ENCODE results near the gene NFKB1. TPM values are rescaled to one million over a fixed set of nuclear protein-coding genes. Genes with fewer than 3 reads are reported as not detected.

NFKB1 gene
- total and polyA plus RNA-seq, 2 donors (not counting 1 experiment from before 2014, with no cell fraction given): 20.9 to 32.5 TPM

- H3K4me3 ChIP-seq (replicated peaks in 1 of 4; ENCODE audit: control extremely low read depth in 1 of 4, insufficient read depth in 1 of 4, low read depth in 3 of 4, low read length in 4 of 4): no peak overlapping the region
- H3K27me3 ChIP-seq (ENCODE audit: control insufficient read depth, insufficient read depth, low read length): no peaks in the 10 kb centered on the region
- DNase-seq (ENCODE audit: low read depth in 2 of 2): no peak
- no peaks in the 10 kb centered on the region for H3K36me3 ChIP-seq (ENCODE audit: control insufficient read depth, insufficient read depth, low read length)
- H2AFZ ChIP-seq (ENCODE audit: low read length): no peak overlapping the region
- no peak for TF ChIP-seq EZH2 (IDR thresholded peaks at IDR 0.05; ENCODE audit: low read length, missing control alignments)
- no peak for TF ChIP-seq CTCF (conservative IDR thresholded peaks at IDR 0.05 in 1 of 2, IDR thresholded peaks at IDR 0.05 in 1 of 2; ENCODE audit: low read depth in 1 of 2, low read length in 2 of 2)
- H3K4me2 ChIP-seq (ENCODE audit: extremely low read depth, insufficient read depth, low read length): no peak overlapping the region
- no peak overlapping the region for H3K27ac ChIP-seq (ENCODE audit: insufficient read depth, low read length)
- H4K20me1 ChIP-seq (ENCODE audit: control insufficient read depth, extremely low read depth, insufficient read depth, low read length): no peaks in the 10 kb centered on the region
- H3K9ac ChIP-seq (ENCODE audit: insufficient read depth, low read length): no peak overlapping the region
- no peaks in the 10 kb centered on the region for H3K79me2 ChIP-seq (ENCODE audit: control insufficient read depth, insufficient read depth, low read length)
- H3K9me3 ChIP-seq (ENCODE audit: control insufficient read depth, insufficient read depth, low read depth, low read length): no peaks in the 10 kb centered on the region
- peaks cover 2% of the 10 kb centered on the region for H3K4me1 ChIP-seq (ENCODE audit: control insufficient read depth, extremely low read depth, insufficient read depth, low read length)
These were observed 53.8 kb downstream of the NFKB1 start for GRCh38 chr4:102554992-102555391.

DNA sequence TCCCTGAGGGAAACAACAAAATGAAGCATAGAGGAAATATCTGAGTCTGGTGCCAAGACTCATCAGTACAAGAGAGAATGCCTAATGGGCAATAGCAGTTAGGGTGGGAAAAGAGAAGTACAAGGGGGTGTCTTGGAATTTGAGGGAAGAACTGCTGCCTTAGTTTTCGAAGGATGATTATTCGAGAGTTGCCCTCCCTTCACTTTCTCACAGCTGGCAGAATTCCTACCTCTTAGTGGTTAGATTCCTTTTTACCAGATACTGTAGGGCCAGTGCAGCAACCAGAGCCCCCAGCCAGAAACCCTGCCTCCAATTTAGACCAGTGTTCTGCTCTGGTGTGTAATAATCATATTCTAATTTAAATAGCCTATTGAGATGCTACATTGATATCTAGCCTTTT, 56.5 kb downstream of the NFKB1 start:
- H3K9me3 ChIP-seq (ENCODE audit: control insufficient read depth, insufficient read depth, low read depth, low read length): no peaks in the 10 kb centered on the region
- H3K4me3 ChIP-seq (replicated peaks in 1 of 4; ENCODE audit: control extremely low read depth in 1 of 4, insufficient read depth in 1 of 4, low read depth in 3 of 4, low read length in 4 of 4): no peak overlapping the region
- DNase-seq (ENCODE audit: low read depth in 2 of 2): no peak
- no peaks in the 10 kb centered on the region for H3K79me2 ChIP-seq (ENCODE audit: control insufficient read depth, insufficient read depth, low read length)
- H2AFZ ChIP-seq (ENCODE audit: low read length): no peak overlapping the region
- H3K27ac ChIP-seq (ENCODE audit: insufficient read depth, low read length): no peak overlapping the region
- TF ChIP-seq CTCF (conservative IDR thresholded peaks at IDR 0.05 in 1 of 2, IDR thresholded peaks at IDR 0.05 in 1 of 2; ENCODE audit: low read depth in 1 of 2, low read length in 2 of 2) (no peak), EZH2 (IDR thresholded peaks at IDR 0.05; ENCODE audit: low read length, missing control alignments) (no peak)
- H3K9ac ChIP-seq (ENCODE audit: insufficient read depth, low read length): no peak overlapping the region
- H3K4me2 ChIP-seq (ENCODE audit: extremely low read depth, insufficient read depth, low read length): no peak overlapping the region
- no peaks in the 10 kb centered on the region for H3K36me3 ChIP-seq (ENCODE audit: control insufficient read depth, insufficient read depth, low read length)
- H3K27me3 ChIP-seq (ENCODE audit: control insufficient read depth, insufficient read depth, low read length): no peaks in the 10 kb centered on the region
- no peaks in the 10 kb centered on the region for H4K20me1 ChIP-seq (ENCODE audit: control insufficient read depth, extremely low read depth, insufficient read depth, low read length)
- H3K4me1 ChIP-seq (ENCODE audit: control insufficient read depth, extremely low read depth, insufficient read depth, low read length): peaks cover 2% of the 10 kb centered on the region

DNA sequence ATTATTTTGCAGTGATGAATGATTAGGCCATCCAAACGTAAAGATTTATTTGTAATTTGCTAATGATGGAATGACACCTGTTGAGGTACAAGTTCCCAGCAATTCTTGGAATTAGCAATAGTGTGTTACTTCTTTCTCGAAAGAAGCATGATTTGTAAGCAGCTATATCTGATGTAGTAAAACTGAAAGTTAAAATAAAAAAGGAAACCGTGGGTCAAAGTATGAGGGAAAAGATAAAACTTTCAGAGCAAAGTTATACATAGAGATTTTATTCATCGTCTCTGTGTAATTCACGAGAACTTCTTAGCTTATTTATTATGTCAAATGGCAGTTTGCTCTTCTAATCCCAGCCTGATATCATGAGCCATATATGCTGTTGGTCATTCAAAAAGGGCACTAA, 59.0 kb downstream of the NFKB1 start:
- no peaks in the 10 kb centered on the region for H3K36me3 ChIP-seq (ENCODE audit: control insufficient read depth, insufficient read depth, low read length)
- no peak overlapping the region for H2AFZ ChIP-seq (ENCODE audit: low read length)
- H3K27me3 ChIP-seq (ENCODE audit: control insufficient read depth, insufficient read depth, low read length): no peaks in the 10 kb centered on the region
- no peak for DNase-seq (ENCODE audit: low read depth in 2 of 2)
- peak overlapping the region; percentile 70 for H3K4me2 ChIP-seq (ENCODE audit: extremely low read depth, insufficient read depth, low read length)
- TF ChIP-seq EZH2 (IDR thresholded peaks at IDR 0.05; ENCODE audit: low read length, missing control alignments): no peak
- no peak for TF ChIP-seq CTCF (conservative IDR thresholded peaks at IDR 0.05 in 1 of 2, IDR thresholded peaks at IDR 0.05 in 1 of 2; ENCODE audit: low read depth in 1 of 2, low read length in 2 of 2)
- peaks cover 3% of the 10 kb centered on the region for H3K4me1 ChIP-seq (ENCODE audit: control insufficient read depth, extremely low read depth, insufficient read depth, low read length)
- no peaks in the 10 kb centered on the region for H4K20me1 ChIP-seq (ENCODE audit: control insufficient read depth, extremely low read depth, insufficient read depth, low read length)
- H3K9me3 ChIP-seq (ENCODE audit: control insufficient read depth, insufficient read depth, low read depth, low read length): no peaks in the 10 kb centered on the region
- no peak overlapping the region for H3K27ac ChIP-seq (ENCODE audit: insufficient read depth, low read length)
- peak overlapping the region in 2 of 4 experiments; percentile 5 for H3K4me3 ChIP-seq (replicated peaks in 1 of 4; ENCODE audit: control extremely low read depth in 1 of 4, insufficient read depth in 1 of 4, low read depth in 3 of 4, low read length in 4 of 4)
- no peak overlapping the region for H3K9ac ChIP-seq (ENCODE audit: insufficient read depth, low read length)
- H3K79me2 ChIP-seq (ENCODE audit: control insufficient read depth, insufficient read depth, low read length): no peaks in the 10 kb centered on the region
